ENCODE results near the gene SEMA3F. TPM values are rescaled to one million over a fixed set of nuclear protein-coding genes. Genes with fewer than 3 reads are reported as not detected.
A peak's percentile ranks its signal among the peaks of the same experiment; 100 is the strongest.

SEMA3F gene
- 12.3 TPM for total RNA-seq
- long read RNA-seq, partial matches to known transcripts: 1 of 10 reads
- long read RNA-seq, other reads (novel, unspliced or antisense): 7 of 10 reads

- intact Hi-C loops (cut with DNase I): loop anchor here (2.0 kb wide), 1 partner anchor 34 kb away; no protein-coding TSS in a partner anchor
- DNase-seq (ENCODE audit: missing footprints): peak; percentile 83
- ATAC-seq: peak; percentile 86
Observed at GRCh38 chr3:50154840-50155490, at the start of gene SEMA3F. Gene SEMA3F, plus strand, starts transcription at chr3:50155324. Its CDS starts 4,299 bp downstream, at chr3:50159623.

DNA sequence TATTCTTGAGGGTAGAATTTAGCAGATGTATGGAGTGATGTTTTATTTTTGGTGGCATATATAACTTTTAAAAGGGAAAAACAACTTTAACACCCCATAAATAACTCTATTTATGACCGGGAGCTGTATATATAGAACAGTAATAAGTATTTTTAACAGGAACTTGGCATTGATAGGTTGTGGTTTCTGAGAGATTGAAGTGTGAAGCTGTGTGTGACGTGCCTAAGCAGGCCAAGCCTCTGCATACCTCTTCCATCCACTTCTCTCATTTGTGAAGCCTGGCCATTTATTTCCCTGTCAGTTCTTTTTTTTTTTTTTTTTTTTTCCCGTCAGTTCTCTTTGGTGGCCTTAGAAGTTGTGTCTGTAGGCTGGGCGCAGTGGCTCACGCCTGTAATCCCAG is 43.4 kb upstream of the SEMA3F start:
- DNase-seq (ENCODE audit: missing footprints): no peak
- ATAC-seq: peak; percentile 52
- intact Hi-C loops (cut with DNase I): no loop called here

GRCh38 chr3:50112462-50112861 is 42.7 kb upstream of the SEMA3F start:
- intact Hi-C loops (cut with DNase I): no loop called here
- DNase-seq (ENCODE audit: missing footprints) (no peak), ATAC-seq (peak; percentile 59)

DNA sequence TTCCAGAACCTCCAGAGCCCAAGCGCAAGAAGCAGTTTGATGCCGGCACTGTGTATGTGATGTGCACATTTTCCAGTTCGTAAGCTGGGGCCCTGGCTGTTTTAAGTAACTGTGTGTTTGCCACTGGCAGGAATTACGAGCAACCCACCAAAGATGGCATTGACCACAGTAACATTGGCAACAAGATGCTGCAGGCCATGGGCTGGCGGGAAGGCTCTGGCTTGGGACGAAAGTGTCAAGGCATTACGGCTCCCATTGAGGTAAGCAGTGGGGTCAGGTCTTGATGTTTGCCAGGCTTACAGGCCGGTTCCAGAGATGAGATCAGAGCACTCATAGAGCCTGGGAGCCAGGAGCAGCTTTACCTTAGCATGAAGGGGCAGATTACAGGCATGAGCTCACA is 38.0 kb upstream of the SEMA3F start:
- ATAC-seq (no peak), DNase-seq (ENCODE audit: missing footprints) (no peak)
- intact Hi-C loops (cut with DNase I): no loop called here

DNA sequence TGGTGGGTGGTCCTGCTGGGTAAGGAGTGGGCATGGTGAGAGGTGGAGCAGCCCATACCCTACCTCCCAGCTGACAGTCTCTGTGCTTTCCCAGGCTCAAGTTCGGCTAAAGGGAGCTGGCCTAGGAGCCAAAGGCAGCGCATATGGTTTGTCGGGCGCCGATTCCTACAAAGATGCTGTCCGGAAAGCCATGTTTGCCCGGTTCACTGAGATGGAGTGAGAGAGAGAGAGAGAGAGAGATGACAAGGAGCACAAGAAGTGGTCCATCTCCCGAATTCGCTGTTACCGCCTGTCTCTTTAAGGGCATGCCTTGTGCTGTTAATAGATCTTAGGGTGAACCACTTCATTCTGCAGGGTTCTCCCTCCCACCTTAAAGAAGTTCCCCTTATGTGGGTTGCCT is 36.9 kb upstream of the SEMA3F start:
- intact Hi-C loops (cut with DNase I): no loop called here
- DNase-seq (ENCODE audit: missing footprints) (no peak), ATAC-seq (no peak)

- no peak for ATAC-seq
- intact Hi-C loops (cut with DNase I): loop anchor here (2.0 to 5.0 kb wide), 2 partner anchors 105 to 153 kb away; no protein-coding TSS in a partner anchor
- DNase-seq (ENCODE audit: missing footprints): no peak
Observed at GRCh38 chr3:50119786-50120185, 35.3 kb upstream of the SEMA3F start.

- intact Hi-C loops (cut with DNase I): loop anchor here (1.0 to 5.0 kb wide), 3 partner anchors 69 to 152 kb away; no protein-coding TSS in a partner anchor
- no peak for DNase-seq (ENCODE audit: missing footprints)
- ATAC-seq: peak; percentile 4
Observed at GRCh38 chr3:50120364-50121071, 34.6 kb upstream of the SEMA3F start.

- DNase-seq (ENCODE audit: missing footprints): no peak
Observed at GRCh38 chr3:50121072-50122032, 33.8 kb upstream of the SEMA3F start.

DNA sequence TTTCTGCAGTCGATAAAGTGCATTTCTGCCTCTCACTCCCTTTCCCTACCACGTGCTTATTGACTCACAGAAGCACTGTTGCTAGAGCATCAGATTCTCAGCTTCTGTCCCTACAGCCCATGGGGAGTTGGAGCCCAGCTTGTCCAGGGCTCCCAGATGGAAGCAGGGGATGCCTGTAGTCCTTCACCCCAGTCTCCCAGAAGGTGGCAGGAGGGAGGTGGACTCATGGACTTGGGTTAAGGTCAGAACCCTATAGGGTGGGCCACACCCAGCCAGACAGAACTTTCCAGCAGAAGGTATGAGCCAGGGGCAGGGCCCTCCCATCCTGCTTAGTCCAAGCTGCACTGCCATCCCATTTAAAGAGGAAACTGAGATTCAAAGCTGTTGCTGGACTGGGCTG is 33.1 kb upstream of the SEMA3F start:
- no peak for ATAC-seq
- no peak for DNase-seq (ENCODE audit: missing footprints)
- intact Hi-C loops (cut with DNase I): loop anchor here (5.0 kb wide), 1 partner anchor 150 kb away; no protein-coding TSS in a partner anchor

More at GRCh38 chr3:50121072-50122032, 33.8 kb upstream of the SEMA3F start:
- intact Hi-C loops (cut with DNase I): loop anchor here (1.0 to 5.0 kb wide), 3 partner anchors 68 to 151 kb away; no protein-coding TSS in a partner anchor
- peak; percentile 86 for ATAC-seq

GRCh38 chr3:50122661-50123391 is 32.3 kb upstream of the SEMA3F start:
- ATAC-seq (no peak), DNase-seq (ENCODE audit: missing footprints) (peak; percentile 59)
- intact Hi-C loops (cut with DNase I): loop anchor here (5.0 kb wide), 1 partner anchor 149 kb away; no protein-coding TSS in a partner anchor

- no peak for DNase-seq (ENCODE audit: missing footprints)
- intact Hi-C loops (cut with DNase I): loop anchor here (5.0 kb wide), 1 partner anchor 149 kb away; no protein-coding TSS in a partner anchor
- ATAC-seq: no peak
Observed at GRCh38 chr3:50123394-50124051, 31.6 kb upstream of the SEMA3F start.

- ATAC-seq (no peak), DNase-seq (ENCODE audit: missing footprints) (peak; percentile 46)
- intact Hi-C loops (cut with DNase I): loop anchor here (5.0 kb wide), 1 partner anchor 148 kb away; no protein-coding TSS in a partner anchor
Observed at GRCh38 chr3:50124052-50124799, 30.9 kb upstream of the SEMA3F start.

- ATAC-seq (no peak), DNase-seq (ENCODE audit: missing footprints) (peak; percentile 20)
- intact Hi-C loops (cut with DNase I): loop anchor here (5.0 kb wide), 1 partner anchor 148 kb away; no protein-coding TSS in a partner anchor
Observed at GRCh38 chr3:50124800-50125178, 30.3 kb upstream of the SEMA3F start.

- ATAC-seq (no peak), DNase-seq (ENCODE audit: missing footprints) (peak; percentile 16)
- intact Hi-C loops (cut with DNase I): no loop called here
Observed at GRCh38 chr3:50125541-50126286, 29.4 kb upstream of the SEMA3F start.

DNA sequence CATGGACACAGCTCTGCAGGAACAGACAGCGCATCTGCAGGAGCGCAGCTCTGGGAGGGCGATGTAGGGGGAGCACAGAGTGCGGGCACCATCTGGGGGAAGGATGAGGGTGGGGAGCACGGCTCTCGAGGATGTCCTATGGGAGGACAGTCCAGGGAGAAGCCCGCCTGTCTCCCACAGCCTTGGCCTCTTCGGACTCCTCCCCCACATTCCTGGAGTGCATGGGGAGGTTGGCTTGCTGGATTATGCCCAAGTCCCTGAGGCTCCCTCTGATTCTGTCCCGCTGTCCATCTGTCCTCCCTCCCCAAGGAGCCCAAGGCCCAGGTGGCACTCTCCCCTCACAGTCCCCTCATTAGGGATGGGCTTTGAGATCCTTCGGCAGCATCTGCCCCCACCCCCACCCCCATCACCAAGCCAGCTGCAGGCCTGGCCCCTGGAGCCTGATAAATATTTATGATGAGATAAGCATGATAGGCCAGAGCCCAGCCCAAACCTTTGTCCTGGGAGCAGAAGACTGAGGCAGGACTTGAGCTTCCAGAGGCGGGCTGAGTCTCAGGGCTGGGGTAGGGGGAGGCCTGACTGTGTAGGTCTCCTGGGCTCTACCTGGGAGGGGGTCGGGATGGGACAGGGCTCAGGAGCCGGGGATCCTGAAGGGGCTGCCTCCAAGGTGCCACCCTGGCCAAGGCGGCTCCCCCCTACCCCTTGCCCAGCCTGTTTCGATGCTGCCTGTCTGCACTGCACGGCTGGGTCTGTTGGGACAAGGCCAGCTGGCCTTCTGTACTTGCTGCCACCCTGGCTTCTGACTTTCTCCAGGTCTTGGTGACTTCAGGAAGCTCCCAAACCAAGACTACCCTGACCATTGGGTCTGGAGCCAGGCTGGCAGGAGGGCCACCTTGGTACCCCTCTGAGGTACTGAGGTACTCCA is 28.6 kb upstream of the SEMA3F start:
- intact Hi-C loops (cut with DNase I): no loop called here
- ATAC-seq (no peak), DNase-seq (ENCODE audit: missing footprints) (peak; percentile 26)
